Fibroblast of pulmonary artery (primary cell): ENCODE measurements around the gene CAMTA1.
A peak's percentile ranks its signal among the peaks of the same experiment; 100 is the strongest.

Experiments
- DNase-seq: peaks from one replicate; pipeline ENCODE4 v3.0.0-alpha.2; 2010; ENCODE audit warnings: low read depth
- H3K4me3 ChIP-seq: replicated peaks from 2 replicates; pipeline ENCODE4 v1.5.1; 2011; ENCODE audit warnings: low read depth, mild to moderate bottlenecking, control low read depth, low read length, moderate library complexity
- TF ChIP-seq, protein P1 (sequence below): IDR thresholded peaks from 2 replicates; pipeline ENCODE4 v1.5.1; 2011; ENCODE audit warnings: mild to moderate bottlenecking, control low read depth, low read length, inconsistent platforms; ENCODE audit errors: missing control alignments

CAMTA1 gene

DNA sequence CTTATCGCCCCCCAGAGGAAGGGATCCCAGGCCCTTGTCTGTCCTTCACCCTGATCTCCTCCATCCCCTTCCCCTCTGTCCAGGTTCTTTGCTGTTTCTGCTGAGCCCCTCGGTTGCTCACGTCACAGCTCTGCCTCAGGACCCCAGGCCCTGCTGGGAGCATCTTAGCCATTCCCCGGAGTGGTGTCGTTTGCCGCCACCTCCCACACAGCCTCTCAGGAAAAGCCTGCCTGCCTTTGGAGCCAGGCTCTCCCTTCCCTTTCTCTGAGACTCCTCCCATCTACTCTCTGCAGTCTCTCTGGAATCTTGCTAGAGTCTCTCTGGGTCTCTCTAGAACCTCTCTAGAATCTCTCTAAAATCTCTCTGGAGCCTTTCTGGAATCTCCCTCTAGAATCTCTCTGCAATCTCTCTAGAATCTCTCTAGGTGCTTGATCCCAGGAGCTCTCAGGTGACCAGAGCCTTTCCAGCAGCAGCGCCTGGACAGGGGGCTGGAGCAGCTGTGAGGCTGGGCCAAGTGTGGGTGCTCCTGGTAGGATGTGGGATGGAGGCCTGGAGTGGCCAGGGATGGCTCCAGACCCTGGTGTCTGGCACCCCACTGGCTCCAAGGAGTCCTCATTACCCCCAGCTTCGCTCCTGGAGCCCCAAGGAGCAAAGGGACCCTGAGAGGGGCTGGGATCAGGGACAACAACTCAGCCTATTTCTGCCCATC lies 702.7 kb downstream of the CAMTA1 start:
- no peak overlapping the region for H3K4me3 ChIP-seq

DNA sequence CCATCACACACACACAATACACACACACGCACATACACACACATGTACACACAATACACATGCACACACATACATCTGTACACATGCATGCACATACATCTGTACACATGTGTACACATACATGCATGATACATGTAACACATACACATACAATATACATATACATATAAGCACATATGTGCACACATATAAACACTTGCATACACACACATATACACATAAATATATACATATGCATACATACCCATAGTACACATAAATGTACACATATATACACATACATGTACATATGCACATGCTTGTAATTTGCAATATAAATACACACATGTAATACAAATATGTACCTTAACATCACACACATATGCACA lies 703.2 kb downstream of the CAMTA1 start:
- no peak overlapping the region for H3K4me3 ChIP-seq
- TF ChIP-seq, protein P1, sequence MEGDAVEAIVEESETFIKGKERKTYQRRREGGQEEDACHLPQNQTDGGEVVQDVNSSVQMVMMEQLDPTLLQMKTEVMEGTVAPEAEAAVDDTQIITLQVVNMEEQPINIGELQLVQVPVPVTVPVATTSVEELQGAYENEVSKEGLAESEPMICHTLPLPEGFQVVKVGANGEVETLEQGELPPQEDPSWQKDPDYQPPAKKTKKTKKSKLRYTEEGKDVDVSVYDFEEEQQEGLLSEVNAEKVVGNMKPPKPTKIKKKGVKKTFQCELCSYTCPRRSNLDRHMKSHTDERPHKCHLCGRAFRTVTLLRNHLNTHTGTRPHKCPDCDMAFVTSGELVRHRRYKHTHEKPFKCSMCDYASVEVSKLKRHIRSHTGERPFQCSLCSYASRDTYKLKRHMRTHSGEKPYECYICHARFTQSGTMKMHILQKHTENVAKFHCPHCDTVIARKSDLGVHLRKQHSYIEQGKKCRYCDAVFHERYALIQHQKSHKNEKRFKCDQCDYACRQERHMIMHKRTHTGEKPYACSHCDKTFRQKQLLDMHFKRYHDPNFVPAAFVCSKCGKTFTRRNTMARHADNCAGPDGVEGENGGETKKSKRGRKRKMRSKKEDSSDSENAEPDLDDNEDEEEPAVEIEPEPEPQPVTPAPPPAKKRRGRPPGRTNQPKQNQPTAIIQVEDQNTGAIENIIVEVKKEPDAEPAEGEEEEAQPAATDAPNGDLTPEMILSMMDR = no peak
- no peak for DNase-seq

More for the DNA sequence above, 702.7 kb downstream of the CAMTA1 start:
- TF ChIP-seq, protein P1 = no peak
- no peak for DNase-seq

DNA sequence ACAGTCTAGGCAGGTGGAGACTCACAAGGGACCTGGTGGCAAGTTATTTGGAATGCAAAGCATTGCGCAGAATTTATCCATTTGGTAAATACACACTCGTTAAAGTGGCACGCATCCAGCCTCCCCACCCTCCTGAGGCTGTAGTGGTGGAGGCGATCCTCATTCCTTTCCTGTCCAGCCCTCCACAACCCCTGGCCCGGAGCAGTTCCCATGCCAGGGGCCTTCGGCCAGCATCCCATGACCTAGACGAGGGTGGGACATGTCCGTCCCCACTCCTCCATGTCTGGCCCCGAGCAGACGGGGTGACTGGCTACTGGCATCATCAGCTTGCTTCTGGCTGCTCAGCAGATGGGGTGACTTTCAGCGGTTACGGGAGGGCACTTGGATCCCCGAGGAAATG lies 704.3 kb downstream of the CAMTA1 start:
- DNase-seq = no peak
- no peak overlapping the region for H3K4me3 ChIP-seq
- TF ChIP-seq, protein P1 = no peak

DNA sequence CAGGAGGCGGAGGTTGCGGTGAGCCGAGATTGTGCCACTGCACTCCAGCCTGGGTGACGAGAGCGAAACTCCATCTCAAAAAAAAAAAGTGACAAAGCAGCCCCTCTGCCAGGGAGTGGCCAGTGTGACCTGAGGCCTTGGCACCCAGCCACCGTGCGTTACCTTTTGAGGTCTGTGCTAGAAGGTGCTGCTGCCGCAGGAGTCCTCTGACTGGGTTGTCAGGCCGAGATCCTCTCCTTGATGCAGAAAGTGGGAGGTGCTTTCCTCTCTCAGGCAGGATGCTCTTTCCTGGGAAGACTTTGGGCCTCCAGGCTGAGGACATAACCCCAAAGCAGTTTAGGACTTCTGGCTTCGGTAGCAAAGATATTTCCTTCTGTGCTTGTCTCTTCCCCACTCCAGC lies 705.3 kb downstream of the CAMTA1 start:
- no peak for DNase-seq
- TF ChIP-seq, protein P1 = no peak

DNA sequence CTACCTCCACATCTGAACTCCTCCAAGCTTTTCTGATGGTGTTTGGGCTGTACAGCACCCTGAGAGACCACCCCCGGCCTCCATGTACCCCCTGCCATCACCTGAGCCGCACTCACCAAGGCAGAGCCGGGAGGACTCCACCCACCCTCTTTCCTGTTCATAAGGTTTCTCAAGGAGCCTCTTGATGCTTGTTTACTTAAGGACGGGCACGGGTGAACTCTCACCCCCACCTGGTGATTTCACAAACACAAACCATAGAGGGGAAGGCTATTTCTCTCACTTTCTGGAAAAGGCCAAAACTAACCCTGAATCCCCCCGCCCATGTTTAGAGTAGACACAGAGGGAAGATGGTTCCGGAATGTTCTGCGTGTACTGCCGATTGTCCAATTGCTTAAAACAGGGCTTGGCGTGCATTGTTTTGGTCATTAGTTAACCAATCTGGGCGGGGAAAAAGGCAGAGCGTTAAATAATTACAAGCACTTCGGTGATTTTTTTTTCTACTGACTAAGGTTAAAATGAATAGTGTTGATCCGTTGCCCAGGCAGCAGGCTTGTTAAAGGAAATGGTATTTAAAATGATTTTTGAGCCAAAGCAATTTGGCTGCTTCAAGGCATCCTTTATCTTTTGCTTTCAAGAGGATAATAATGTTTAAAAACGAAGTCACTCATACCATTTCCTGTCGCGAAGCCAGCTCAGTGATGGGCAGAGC lies 706.0 kb downstream of the CAMTA1 start:
- no peak overlapping the region for H3K4me3 ChIP-seq
- peak; percentile 44 for DNase-seq
- TF ChIP-seq, protein P1 = no peak

More for the DNA sequence above, 705.3 kb downstream of the CAMTA1 start:
- H3K4me3 ChIP-seq = no peak overlapping the region

DNA sequence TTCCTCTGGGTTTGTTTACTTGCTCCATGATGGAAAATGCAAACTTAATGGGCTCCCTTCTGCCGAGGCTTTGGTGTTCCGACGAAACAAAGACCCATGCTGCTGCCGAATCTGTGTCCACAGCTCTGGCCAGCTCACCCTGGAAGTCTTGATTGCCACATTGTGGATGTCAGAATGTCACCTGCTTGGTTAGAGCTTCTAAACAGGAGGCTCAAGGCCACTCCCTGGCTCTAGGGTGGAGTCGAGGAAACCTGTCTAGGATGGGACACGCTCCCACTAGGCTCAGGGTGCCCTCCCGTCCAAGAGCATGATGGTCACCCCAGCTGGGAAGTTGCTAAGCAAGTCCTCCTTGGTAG lies 706.5 kb downstream of the CAMTA1 start:
- TF ChIP-seq, protein P1 = no peak
- DNase-seq = no peak
- H3K4me3 ChIP-seq = no peak overlapping the region
